Hematopoietic multipotent progenitor cell treated with erythropoietin and hydrocortisone succinate and interleukin-3 and kit ligand, for 4 days (in vitro differentiated cells): Measurements from ENCODE around the gene ERC2.

Experiments used
- DNase-seq: peaks from one replicate; pipeline ENCODE4 v3.0.0-alpha.2; 2015

The ERC2 gene

GRCh38 chr3:55658690-55659562, 809.3 kb downstream of the ERC2 start:
- no peak for DNase-seq

- DNase-seq = no peak
Observed at GRCh38 chr3:55658270-55658669, 810.0 kb downstream of the ERC2 start.

- no peak for DNase-seq
Observed at GRCh38 chr3:55655544-55655943, 812.7 kb downstream of the ERC2 start.

GRCh38 chr3:55654123-55654760, 814.0 kb downstream of the ERC2 start:
- DNase-seq = no peak

GRCh38 chr3:55651011-55651410, 817.3 kb downstream of the ERC2 start:
- DNase-seq = no peak

- no peak for DNase-seq
Observed at GRCh38 chr3:55650011-55650410, 818.3 kb downstream of the ERC2 start.

GRCh38 chr3:55649554-55649953, 818.7 kb downstream of the ERC2 start:
- DNase-seq = no peak

- DNase-seq = no peak
Observed at GRCh38 chr3:55648591-55649318, 819.5 kb downstream of the ERC2 start.

- DNase-seq = no peak
Observed at GRCh38 chr3:55647670-55648069, 820.6 kb downstream of the ERC2 start.

GRCh38 chr3:55647063-55647462, 821.2 kb downstream of the ERC2 start:
- DNase-seq = no peak

GRCh38 chr3:55646121-55646520, 822.1 kb downstream of the ERC2 start:
- DNase-seq = no peak

- no peak for DNase-seq
Observed at GRCh38 chr3:55645422-55645821, 822.8 kb downstream of the ERC2 start.

- DNase-seq = no peak
Observed at GRCh38 chr3:55643283-55643682, 825.0 kb downstream of the ERC2 start.

- no peak for DNase-seq
Observed at GRCh38 chr3:55641964-55642363, 826.3 kb downstream of the ERC2 start.

GRCh38 chr3:55639896-55640765, 828.1 kb downstream of the ERC2 start:
- DNase-seq = no peak

- no peak for DNase-seq
Observed at GRCh38 chr3:55639143-55639542, 829.1 kb downstream of the ERC2 start.

- DNase-seq = no peak
Observed at GRCh38 chr3:55637906-55638638, 830.2 kb downstream of the ERC2 start.

GRCh38 chr3:55636300-55637195, 831.7 kb downstream of the ERC2 start:
- DNase-seq = no peak

- no peak for DNase-seq
Observed at GRCh38 chr3:55634345-55634744, 833.9 kb downstream of the ERC2 start.

GRCh38 chr3:55633333-55633732, 834.9 kb downstream of the ERC2 start:
- DNase-seq = no peak

- DNase-seq = no peak
Observed at GRCh38 chr3:55631766-55632331, 836.4 kb downstream of the ERC2 start.
